ENCODE measurements around the gene PEX26.

The PEX26 gene

GRCh38 chr22:18119409-18120110, 41.8 kb downstream of the PEX26 start:
- Histone ChIP-seq H3K27ac (ENCODE audit: low read length) (no peak overlapping the region), H3K9ac (ENCODE audit: low read depth, low read length) (no peak overlapping the region), H3K79me2 (ENCODE audit: insufficient read depth, low read length) (no peaks in the 10 kb centered on the region)

DNA sequence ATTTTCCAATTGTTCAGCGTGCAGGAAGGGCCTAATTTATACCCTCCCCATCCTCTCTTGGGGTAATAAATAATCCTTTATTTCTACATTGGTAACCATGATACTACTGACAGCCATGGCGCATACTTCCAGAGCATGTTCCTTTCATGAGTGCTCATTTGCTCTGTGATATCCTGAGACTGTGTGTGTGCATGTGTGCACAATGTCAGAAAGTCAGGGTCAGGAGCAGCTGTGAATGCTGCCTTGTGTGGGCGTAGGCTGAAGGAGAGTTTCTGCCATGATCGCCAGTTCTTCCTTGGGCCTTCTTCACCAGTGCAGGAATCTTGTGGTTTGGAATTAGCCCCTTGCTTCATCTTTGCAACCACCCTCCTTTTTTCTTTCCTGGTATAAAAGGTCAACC, 43.1 kb downstream of the PEX26 start:
- Histone ChIP-seq H3K9ac (ENCODE audit: low read depth, low read length) (no peak overlapping the region), H3K4me3 (ENCODE audit: low read depth in 1 of 2, low read length in 2 of 2) (no peak overlapping the region)
- DNase-seq: no peak

More at GRCh38 chr22:18119409-18120110, 41.8 kb downstream of the PEX26 start:
- Histone ChIP-seq H3K9me3 (ENCODE audit: insufficient read depth, low read length, severe bottlenecking) (no peaks in the 10 kb centered on the region), H3K4me2 (ENCODE audit: insufficient read depth, low read length) (no peak overlapping the region), H3K4me3 (ENCODE audit: low read depth in 1 of 2, low read length in 2 of 2) (no peak overlapping the region), H4K20me1 (ENCODE audit: insufficient read depth, low read length) (no peaks in the 10 kb centered on the region), H2AFZ (ENCODE audit: low read depth, low read length) (no peak overlapping the region), H3K36me3 (ENCODE audit: insufficient read depth, low read length) (no peaks in the 10 kb centered on the region), H3K27me3 (ENCODE audit: insufficient read depth, low read length, poor library complexity) (no peaks in the 10 kb centered on the region), H3K4me1 (ENCODE audit: insufficient read depth, low read length) (no peaks in the 10 kb centered on the region)
- TF ChIP-seq CTCF (IDR thresholded peaks at IDR 0.05; ENCODE audit: borderline replicate concordance, extremely low read depth, low read length, poor library complexity, severe bottlenecking): no peak
- no peak for TF ChIP-seq EZH2 (IDR thresholded peaks at IDR 0.05; ENCODE audit: borderline replicate concordance, low read depth, low read length, severe bottlenecking)
- DNase-seq: no peak
- peak; percentile 31; the same call in 1 of the 3 replicates for ATAC-seq (ENCODE audit: insufficient read depth, low read depth)

GRCh38 chr22:18121506-18121905, 43.7 kb downstream of the PEX26 start:
- H2AFZ ChIP-seq (ENCODE audit: low read depth, low read length): no peak overlapping the region
- H3K4me3 ChIP-seq (ENCODE audit: low read depth in 1 of 2, low read length in 2 of 2): no peak overlapping the region
- no peak overlapping the region for H3K27ac ChIP-seq (ENCODE audit: low read length)
- no peak overlapping the region for H3K4me2 ChIP-seq (ENCODE audit: insufficient read depth, low read length)
- H3K36me3 ChIP-seq (ENCODE audit: insufficient read depth, low read length): peaks cover 3% of the 10 kb centered on the region
- H4K20me1 ChIP-seq (ENCODE audit: insufficient read depth, low read length): no peaks in the 10 kb centered on the region
- H3K9me3 ChIP-seq (ENCODE audit: insufficient read depth, low read length, severe bottlenecking): no peaks in the 10 kb centered on the region
- H3K79me2 ChIP-seq (ENCODE audit: insufficient read depth, low read length): no peaks in the 10 kb centered on the region
- DNase-seq (no peak), ATAC-seq (ENCODE audit: insufficient read depth, low read depth) (no peak)
- TF ChIP-seq CTCF (IDR thresholded peaks at IDR 0.05; ENCODE audit: borderline replicate concordance, extremely low read depth, low read length, poor library complexity, severe bottlenecking): no peak
- TF ChIP-seq EZH2 (IDR thresholded peaks at IDR 0.05; ENCODE audit: borderline replicate concordance, low read depth, low read length, severe bottlenecking): no peak
- H3K4me1 ChIP-seq (ENCODE audit: insufficient read depth, low read length): no peaks in the 10 kb centered on the region
- H3K9ac ChIP-seq (ENCODE audit: low read depth, low read length): no peak overlapping the region
- H3K27me3 ChIP-seq (ENCODE audit: insufficient read depth, low read length, poor library complexity): no peaks in the 10 kb centered on the region

More for the DNA sequence above, 43.1 kb downstream of the PEX26 start:
- Histone ChIP-seq H3K27me3 (ENCODE audit: insufficient read depth, low read length, poor library complexity) (no peaks in the 10 kb centered on the region), H3K36me3 (ENCODE audit: insufficient read depth, low read length) (no peaks in the 10 kb centered on the region), H3K79me2 (ENCODE audit: insufficient read depth, low read length) (no peaks in the 10 kb centered on the region), H3K4me1 (ENCODE audit: insufficient read depth, low read length) (no peaks in the 10 kb centered on the region), H4K20me1 (ENCODE audit: insufficient read depth, low read length) (no peaks in the 10 kb centered on the region), H3K4me2 (ENCODE audit: insufficient read depth, low read length) (no peak overlapping the region), H2AFZ (ENCODE audit: low read depth, low read length) (no peak overlapping the region), H3K9me3 (ENCODE audit: insufficient read depth, low read length, severe bottlenecking) (no peaks in the 10 kb centered on the region), H3K27ac (ENCODE audit: low read length) (no peak overlapping the region)
- TF ChIP-seq CTCF (IDR thresholded peaks at IDR 0.05; ENCODE audit: borderline replicate concordance, extremely low read depth, low read length, poor library complexity, severe bottlenecking) (no peak), EZH2 (IDR thresholded peaks at IDR 0.05; ENCODE audit: borderline replicate concordance, low read depth, low read length, severe bottlenecking) (no peak)
- ATAC-seq (ENCODE audit: insufficient read depth, low read depth): no peak

Data from DND-41 (cell line).